Measurements from ENCODE around the gene LYZL1. TPM values are rescaled to one million over a fixed set of nuclear protein-coding genes. Genes with fewer than 3 reads are reported as not detected.
"Not testable (repeated sequence)": the region's sequence is repeated elsewhere in the genome, so short reads cannot be mapped to it uniquely, and the experiment has no call there.

The LYZL1 gene
- total and polyA plus RNA-seq, 5 experiments from 2014 or later = not detected

GRCh38 chr10:29348836-29349235, 60.0 kb downstream of the LYZL1 start:
- Mint-ChIP-seq H3K4me1 (peaks cover 0 to under 1% (median 0%) of the 10 kb centered on the region in 4 donors), H3K4me3 (no peak overlapping the region), H3K27ac (no peak overlapping the region), H3K27me3 (peaks cover 6 to 19% (median 13%) of the 10 kb centered on the region in 5 donors), H3K36me3 (no peaks in the 10 kb centered on the region), H3K9me3 (peaks cover 0 to 5% (median 0%) of the 10 kb centered on the region in 9 donors)
- no peak for ATAC-seq
- POLR2A ChIA-PET = no interaction called here
- no peak for DNase-seq

DNA sequence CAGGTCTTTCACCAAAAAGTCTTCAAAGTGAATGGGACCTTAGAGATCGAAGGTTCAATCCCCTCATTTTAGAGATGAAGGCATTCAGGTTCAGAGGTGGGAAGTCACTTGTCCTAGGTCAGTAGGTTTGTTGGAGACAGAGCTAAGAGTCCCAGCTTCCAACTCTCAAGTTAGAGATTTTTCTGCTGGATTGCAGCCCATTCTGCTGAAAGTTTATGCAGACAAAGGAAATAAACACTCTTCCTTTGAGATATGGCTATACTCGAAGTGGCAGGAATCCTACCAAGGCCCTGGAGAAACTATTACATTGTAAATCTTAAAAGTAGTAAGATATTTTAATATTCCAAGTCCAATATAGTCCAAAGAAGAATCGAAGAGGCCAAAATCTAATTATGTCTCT, 64.4 kb downstream of the LYZL1 start:
- Mint-ChIP-seq H3K36me3 (no peaks in the 10 kb centered on the region), H3K9me3 (peaks cover 0 to 5% (median 0%) of the 10 kb centered on the region in 9 donors), H3K27ac (no peak overlapping the region), H3K4me1 (peaks cover 0 to 1% (median 0%) of the 10 kb centered on the region in 4 donors), H3K27me3 (peaks cover 3 to 8% (median 7%) of the 10 kb centered on the region in 5 donors), H3K4me3 (no peak overlapping the region)
- ATAC-seq = no peak
- DNase-seq = no peak
- POLR2A ChIA-PET = no interaction called here

- DNase-seq (no peak), ATAC-seq (no peak)
- Mint-ChIP-seq H3K27ac (no peak overlapping the region), H3K9me3 (peaks cover 0 to 5% (median 0%) of the 10 kb centered on the region in 9 donors), H3K36me3 (no peaks in the 10 kb centered on the region), H3K27me3 (peaks cover 2 to 8% (median 7%) of the 10 kb centered on the region in 5 donors), H3K4me1 (peaks cover 0 to 1% (median 0%) of the 10 kb centered on the region in 4 donors), H3K4me3 (no peak overlapping the region)
- POLR2A ChIA-PET = no interaction called here
Measured at GRCh38 chr10:29353887-29354561, 65.2 kb downstream of the LYZL1 start.

- ATAC-seq (no peak), DNase-seq (no peak)
- Mint-ChIP-seq H3K27ac (no peak overlapping the region), H3K9me3 (no peaks in the 10 kb centered on the region), H3K36me3 (no peaks in the 10 kb centered on the region), H3K27me3 (peaks cover 0 to 3% (median 0%) of the 10 kb centered on the region in 5 donors), H3K4me3 (no peak overlapping the region), H3K4me1 (peaks cover 0 to 1% (median 0%) of the 10 kb centered on the region in 4 donors)
- POLR2A ChIA-PET = no interaction called here
Measured at GRCh38 chr10:29355411-29355991, 66.6 kb downstream of the LYZL1 start.

GRCh38 chr10:29356931-29357330, 68.1 kb downstream of the LYZL1 start:
- H3K27ac Mint-ChIP-seq = no peak overlapping the region
- POLR2A ChIA-PET = no interaction called here
- H3K27me3 Mint-ChIP-seq = peaks cover 0 to 1% (median 0%) of the 10 kb centered on the region in 5 donors
- no peak overlapping the region for H3K4me3 Mint-ChIP-seq
- H3K9me3 Mint-ChIP-seq = no peaks in the 10 kb centered on the region
- ATAC-seq (no peak), DNase-seq (no peak)
- no peaks in the 10 kb centered on the region for H3K36me3 Mint-ChIP-seq
- peaks cover 0 to 1% (median 0%) of the 10 kb centered on the region in 4 donors for H3K4me1 Mint-ChIP-seq

- POLR2A ChIA-PET = no interaction called here
- Mint-ChIP-seq H3K9me3 (no peaks in the 10 kb centered on the region), H3K27me3 (peaks cover 0 to 1% (median 0%) of the 10 kb centered on the region in 5 donors), H3K4me3 (no peak overlapping the region), H3K27ac (no peak overlapping the region), H3K4me1 (peaks cover 0 to 1% (median 0%) of the 10 kb centered on the region in 4 donors), H3K36me3 (no peaks in the 10 kb centered on the region)
- DNase-seq (no peak), ATAC-seq (no peak)
Measured at GRCh38 chr10:29358010-29358616, 69.2 kb downstream of the LYZL1 start.

- ATAC-seq, POLR2A ChIA-PET, H3K4me3 Mint-ChIP-seq, DNase-seq, H3K9me3 Mint-ChIP-seq, H3K36me3 Mint-ChIP-seq, H3K27me3 Mint-ChIP-seq, H3K4me1 Mint-ChIP-seq, H3K27ac Mint-ChIP-seq: not testable (repeated sequence)
Measured at GRCh38 chr10:29360215-29360853, 71.5 kb downstream of the LYZL1 start.
